ENCODE results near the gene BAIAP2. TPM values are rescaled to one million over a fixed set of nuclear protein-coding genes. Genes with fewer than 3 reads are reported as not detected.

The BAIAP2 gene
- total and polyA plus RNA-seq, 2 donors (not counting 1 experiment from before 2014, with no cell fraction given): 1.3 to 12.0 TPM

DNA sequence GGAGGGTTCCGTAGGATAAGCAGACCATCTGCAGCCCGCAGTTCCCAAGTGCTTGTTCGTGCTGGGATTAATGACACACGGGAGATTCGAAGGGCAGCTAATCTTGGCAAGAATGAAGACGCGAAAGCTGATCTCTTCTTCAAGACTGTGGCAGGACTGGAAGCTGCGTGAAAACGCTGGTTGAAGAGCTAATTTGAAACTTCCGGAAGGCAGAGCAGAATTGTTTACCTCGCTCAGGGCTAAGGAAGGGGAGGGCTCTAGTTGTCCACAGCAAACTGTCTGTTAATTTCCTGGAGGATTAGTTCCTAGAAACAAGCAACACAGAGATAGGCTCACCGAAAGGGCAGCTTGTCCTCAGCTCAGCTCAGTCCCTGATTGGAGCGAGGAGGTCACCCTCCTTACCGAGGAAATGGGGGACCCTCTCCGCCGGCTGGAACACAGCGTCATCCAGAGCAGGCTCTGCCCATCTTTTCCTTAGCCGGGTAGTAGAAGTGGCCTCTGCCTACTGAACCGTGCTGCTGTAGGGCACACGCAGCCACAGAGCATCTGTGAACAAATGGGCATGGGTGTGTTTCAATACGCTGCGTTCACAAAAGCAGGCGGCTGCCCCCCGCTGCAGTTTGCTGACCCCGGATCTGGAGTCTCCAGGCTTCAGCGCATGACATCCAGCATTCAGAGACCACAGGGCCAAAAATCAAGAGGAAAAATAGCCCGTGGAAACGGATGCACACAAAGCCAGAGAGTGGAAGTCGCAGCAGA, 16.7 kb upstream of the BAIAP2 start:
- ChIA-PET POLR2A (interaction anchor here (0.6 to 1.1 kb wide), 3 partner anchors 16 to 645 kb away, joined by 3 read pairs; no protein-coding TSS in a partner anchor), CTCF (interaction anchor here (0.8 to 1.8 kb wide), 5 partner anchors 27 to 591 kb away, joined by 3 to 9 read pairs (median 3); partner anchors contain the start of gene CHMP6)
- intact Hi-C loops (cut with micrococcal nuclease): loop anchor here (2.0 kb wide), 1 partner anchor 17 kb away; the partner anchor contains the start of gene BAIAP2
- Mint-ChIP-seq H3K4me3 (peak overlapping the region; percentile 86), H3K27me3 (no peaks in the 10 kb centered on the region), H3K9me3 (ENCODE audit: insufficient read depth) (peaks cover 3% of the 10 kb centered on the region), H3K27ac (peak overlapping the region; percentile 89), H3K4me1 (peaks cover 16% of the 10 kb centered on the region)
- 3% methylated on average over 26 of the region's 29 CpGs for WGBS (ENCODE audit: insufficient coverage)
- TF ChIP-seq, protein P1, sequence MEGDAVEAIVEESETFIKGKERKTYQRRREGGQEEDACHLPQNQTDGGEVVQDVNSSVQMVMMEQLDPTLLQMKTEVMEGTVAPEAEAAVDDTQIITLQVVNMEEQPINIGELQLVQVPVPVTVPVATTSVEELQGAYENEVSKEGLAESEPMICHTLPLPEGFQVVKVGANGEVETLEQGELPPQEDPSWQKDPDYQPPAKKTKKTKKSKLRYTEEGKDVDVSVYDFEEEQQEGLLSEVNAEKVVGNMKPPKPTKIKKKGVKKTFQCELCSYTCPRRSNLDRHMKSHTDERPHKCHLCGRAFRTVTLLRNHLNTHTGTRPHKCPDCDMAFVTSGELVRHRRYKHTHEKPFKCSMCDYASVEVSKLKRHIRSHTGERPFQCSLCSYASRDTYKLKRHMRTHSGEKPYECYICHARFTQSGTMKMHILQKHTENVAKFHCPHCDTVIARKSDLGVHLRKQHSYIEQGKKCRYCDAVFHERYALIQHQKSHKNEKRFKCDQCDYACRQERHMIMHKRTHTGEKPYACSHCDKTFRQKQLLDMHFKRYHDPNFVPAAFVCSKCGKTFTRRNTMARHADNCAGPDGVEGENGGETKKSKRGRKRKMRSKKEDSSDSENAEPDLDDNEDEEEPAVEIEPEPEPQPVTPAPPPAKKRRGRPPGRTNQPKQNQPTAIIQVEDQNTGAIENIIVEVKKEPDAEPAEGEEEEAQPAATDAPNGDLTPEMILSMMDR (IDR thresholded peaks at IDR 0.05): no peak
- no peak for TF ChIP-seq EZH2 (IDR thresholded peaks at IDR 0.05; ENCODE audit: borderline replicate concordance, insufficient read depth, low read depth, low read length, poor library complexity, severe bottlenecking)
- Histone ChIP-seq H3K9ac (ENCODE audit: low read length) (peak overlapping the region; percentile 63), H3K4me1 (ENCODE audit: control insufficient read depth in 2 of 2, insufficient read depth in 2 of 2, low read length in 2 of 2) (peaks cover 9 to 15% of the 10 kb centered on the region in 2 donors), H4K20me1 (ENCODE audit: control insufficient read depth, insufficient read depth, low read length, poor library complexity, severe bottlenecking) (no peaks in the 10 kb centered on the region), H3K9me3 (ENCODE audit: control extremely low read depth in 1 of 3, control insufficient read depth in 2 of 3, insufficient read depth in 1 of 3, low read length in 2 of 3) (peaks cover 0 to 6% (median 4%) of the 10 kb centered on the region in 3 donors), H3K27me3 (replicated peaks in 1 of 4; ENCODE audit: control extremely low read depth in 1 of 4, control insufficient read depth in 3 of 4, insufficient read depth in 4 of 4, low read length in 3 of 4) (no peaks in the 10 kb centered on the region), H2AFZ (ENCODE audit: insufficient read depth, low read depth, low read length, poor library complexity, severe bottlenecking) (peak overlapping the region; percentile 85), H3K4me3 (ENCODE audit: control extremely low read depth in 1 of 5, extremely low read depth in 1 of 5, insufficient read depth in 1 of 5, low read depth in 2 of 5, low read length in 4 of 5) (peak overlapping the region; percentile 48 to 76 (median 60)), H3K27ac (ENCODE audit: low read length in 2 of 2) (peak overlapping the region; percentile 68 to 77), H3K79me2 (ENCODE audit: control insufficient read depth, insufficient read depth, low read length) (no peaks in the 10 kb centered on the region), H3K4me2 (replicated peaks; ENCODE audit: low read depth, low read length, poor library complexity, severe bottlenecking) (peak overlapping the region; percentile 74), H3K36me3 (replicated peaks in 1 of 2; ENCODE audit: control extremely low read depth in 1 of 2, control insufficient read depth in 1 of 2, extremely low read depth in 1 of 2, insufficient read depth in 2 of 2, low read length in 1 of 2) (no peaks in the 10 kb centered on the region)
- peak; percentile 82 for ATAC-seq (ENCODE audit: low read depth)
- peak; percentile 47 for DNase-seq
